HG03520 (cell line): Measurements from ENCODE around the gene ZCCHC14.
A peak's percentile ranks its signal among the peaks of the same experiment; 100 is the strongest.
"Not testable (repeated sequence)": the region's sequence is repeated elsewhere in the genome, so short reads cannot be mapped to it uniquely, and the experiment has no call there.

Experiments
- ATAC-seq: cut with Tn5 transposase; IDR thresholded peaks from one replicate; pipeline ENCODE4 v1.9.1; 2021; ENCODE audit warnings: mild to moderate bottlenecking, moderate library complexity; ENCODE audit not compliant: unreplicated experiment

Gene ZCCHC14

GRCh38 chr16:87412371-87412995, 80.3 kb downstream of the ZCCHC14 start:
- no peak for ATAC-seq

GRCh38 chr16:87411375-87412271, 81.2 kb downstream of the ZCCHC14 start:
- no peak for ATAC-seq

GRCh38 chr16:87410968-87411367, 81.9 kb downstream of the ZCCHC14 start:
- ATAC-seq, result no peak

GRCh38 chr16:87410530-87410929, 82.3 kb downstream of the ZCCHC14 start:
- ATAC-seq, result no peak

- no peak for ATAC-seq
These were observed 83.0 kb downstream of the ZCCHC14 start for GRCh38 chr16:87409781-87410180.

GRCh38 chr16:87409153-87409552, 83.7 kb downstream of the ZCCHC14 start:
- no peak for ATAC-seq

- peak; percentile 63 for ATAC-seq
These were observed 85.2 kb downstream of the ZCCHC14 start for GRCh38 chr16:87407511-87408112.

GRCh38 chr16:87406495-87407088, 86.2 kb downstream of the ZCCHC14 start:
- ATAC-seq, result no peak

GRCh38 chr16:87404764-87405625, 87.8 kb downstream of the ZCCHC14 start:
- ATAC-seq, result no peak

GRCh38 chr16:87395181-87395842, 97.5 kb downstream of the ZCCHC14 start:
- no peak for ATAC-seq

GRCh38 chr16:87393680-87394055, 99.2 kb downstream of the ZCCHC14 start:
- no peak for ATAC-seq

GRCh38 chr16:87392821-87393679, 99.8 kb downstream of the ZCCHC14 start:
- no peak for ATAC-seq

GRCh38 chr16:87391950-87392820, 100.6 kb downstream of the ZCCHC14 start, which contains the start of gene MAP1LC3B:
MAP1LC3B (plus strand) TSS chr16:87392336; CDS start chr16:87392428, 92 bp downstream.
- peak; percentile 51 for ATAC-seq

GRCh38 chr16:87391324-87391949, 101.4 kb downstream of the ZCCHC14 start:
- ATAC-seq, result no peak

- ATAC-seq, result no peak
These were observed 102.0 kb downstream of the ZCCHC14 start for GRCh38 chr16:87390641-87391323.

GRCh38 chr16:87389914-87390313, 102.9 kb downstream of the ZCCHC14 start:
- ATAC-seq, result not testable (repeated sequence)

GRCh38 chr16:87389245-87389644, 103.6 kb downstream of the ZCCHC14 start:
- ATAC-seq, result no peak
